ENCODE measurements around the gene PLEKHM1. TPM values are rescaled to one million over a fixed set of nuclear protein-coding genes. Genes with fewer than 3 reads are reported as not detected.

Gene PLEKHM1
- total and polyA plus RNA-seq, 2 of the 13 experiments (the other 11 are each of a cell fraction or from before 2014, with no cell fraction given) = 7.6 to 13.5 TPM

DNA sequence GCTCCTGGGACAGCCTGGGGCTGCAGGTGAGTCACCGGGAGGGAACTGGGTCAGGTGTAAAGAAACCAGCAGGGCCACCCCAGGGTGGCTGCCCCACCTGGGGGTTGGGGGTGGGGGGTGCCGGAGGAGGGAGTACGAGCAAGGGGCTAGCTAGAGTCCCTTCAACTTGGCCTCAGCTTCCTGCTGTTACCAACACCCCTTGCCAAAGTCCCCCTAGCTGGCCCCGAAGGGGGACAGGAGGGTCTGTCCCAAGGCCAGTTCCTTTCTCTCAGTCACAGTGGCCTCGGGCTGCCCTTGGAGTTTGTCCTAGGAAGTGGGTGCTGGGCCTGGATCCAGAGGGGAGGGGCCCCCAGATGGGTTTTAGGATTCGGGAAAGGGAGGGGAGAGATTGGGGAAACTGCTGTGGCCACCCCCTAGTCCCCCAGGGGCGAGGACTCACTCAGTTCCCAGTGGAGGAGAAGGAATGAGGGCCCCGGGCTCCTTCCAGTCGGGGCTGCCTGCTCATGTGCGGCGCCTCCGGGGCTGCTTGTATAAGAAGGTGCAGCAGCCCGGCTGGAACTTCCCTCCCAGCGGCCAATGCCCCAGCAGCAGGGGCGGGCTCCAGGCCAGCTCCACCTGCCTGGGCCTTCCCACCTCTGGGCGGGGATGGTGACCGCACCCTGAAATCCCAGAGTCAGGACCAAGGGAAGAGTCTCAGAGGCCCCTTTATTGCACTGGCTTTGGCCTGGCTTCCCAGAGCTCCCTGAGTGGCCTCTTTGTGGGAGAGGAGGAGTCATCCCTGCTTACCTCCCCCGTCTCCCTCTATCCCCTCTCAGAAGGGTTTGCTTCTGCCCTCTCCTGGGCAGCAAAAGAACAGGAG is 65.2 kb downstream of the PLEKHM1 start (continued):
- TF ChIP-seq THAP9 (CRISPR knock-in tag; IDR thresholded peaks at IDR 0.05; ENCODE audit: borderline replicate concordance) (0 out of 2 replicates have a peak, but pooled peaks have one; percentile 45), SP1 (IDR thresholded peaks at IDR 0.05) (no peak), SP1 (CRISPR knock-in tag; IDR thresholded peaks at IDR 0.05) (peak; percentile 45; the same call in 1 of the 2 replicates), LCORL (IDR thresholded peaks at IDR 0.05) (peak; percentile 68; the same call in 1 of the 2 replicates), LCORL (CRISPR knock-in tag; IDR thresholded peaks at IDR 0.05) (peak; percentile 89), MED1 (CRISPR knock-in tag; IDR thresholded peaks at IDR 0.05) (peak; percentile 32), SCMH1 (CRISPR knock-in tag; IDR thresholded peaks at IDR 0.05; ENCODE audit: borderline replicate concordance) (no peak), ZBTB8A (CRISPR knock-in tag; IDR thresholded peaks at IDR 0.05; ENCODE audit: borderline replicate concordance, low read depth) (no peak), ZNF12 (CRISPR knock-in tag; IDR thresholded peaks at IDR 0.05) (no peak), ZNF232 (CRISPR knock-in tag; IDR thresholded peaks at IDR 0.05; ENCODE audit: borderline replicate concordance) (peak; percentile 73; the same call in 1 of the 2 replicates), ZNF782 (CRISPR knock-in tag; IDR thresholded peaks at IDR 0.05; ENCODE audit: borderline replicate concordance) (peak; percentile 51; the same call in 1 of the 2 replicates), CBX5 (CRISPR knock-in tag; IDR thresholded peaks at IDR 0.05; ENCODE audit: borderline replicate concordance) (peak; percentile 30; the same call in 1 of the 2 replicates), SATB2 (CRISPR knock-in tag; IDR thresholded peaks at IDR 0.05) (no peak), TGIF2 (CRISPR knock-in tag; IDR thresholded peaks at IDR 0.05) (0 out of 2 replicates have a peak, but pooled peaks have one; percentile 16), KLF11 (CRISPR knock-in tag; IDR thresholded peaks at IDR 0.05) (no peak; the same call in 1 of the 2 replicates), ZNF143 (CRISPR knock-in tag; IDR thresholded peaks at IDR 0.05) (no peak; the same call in 1 of the 2 replicates), MTA1 (CRISPR knock-in tag; IDR thresholded peaks at IDR 0.05; ENCODE audit: borderline replicate concordance) (peak; percentile 16; the same call in 1 of the 2 replicates), FOSL1 (CRISPR knock-in tag; IDR thresholded peaks at IDR 0.05; ENCODE audit: borderline replicate concordance) (no peak), ZNF598 (CRISPR knock-in tag; IDR thresholded peaks at IDR 0.05; ENCODE audit: borderline replicate concordance) (0 out of 2 replicates have a peak, but pooled peaks have one; percentile 58), GATAD2A (CRISPR knock-in tag; IDR thresholded peaks at IDR 0.05) (peak; percentile 57)
- TF ChIP-seq, protein P1, sequence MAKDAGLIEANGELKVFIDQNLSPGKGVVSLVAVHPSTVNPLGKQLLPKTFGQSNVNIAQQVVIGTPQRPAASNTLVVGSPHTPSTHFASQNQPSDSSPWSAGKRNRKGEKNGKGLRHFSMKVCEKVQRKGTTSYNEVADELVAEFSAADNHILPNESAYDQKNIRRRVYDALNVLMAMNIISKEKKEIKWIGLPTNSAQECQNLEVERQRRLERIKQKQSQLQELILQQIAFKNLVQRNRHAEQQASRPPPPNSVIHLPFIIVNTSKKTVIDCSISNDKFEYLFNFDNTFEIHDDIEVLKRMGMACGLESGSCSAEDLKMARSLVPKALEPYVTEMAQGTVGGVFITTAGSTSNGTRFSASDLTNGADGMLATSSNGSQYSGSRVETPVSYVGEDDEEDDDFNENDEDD (CRISPR knock-in tag; IDR thresholded peaks at IDR 0.05; ENCODE audit: borderline replicate concordance) = peak; percentile 46; the same call in 1 of the 2 replicates
- TF ChIP-seq, protein P2, sequence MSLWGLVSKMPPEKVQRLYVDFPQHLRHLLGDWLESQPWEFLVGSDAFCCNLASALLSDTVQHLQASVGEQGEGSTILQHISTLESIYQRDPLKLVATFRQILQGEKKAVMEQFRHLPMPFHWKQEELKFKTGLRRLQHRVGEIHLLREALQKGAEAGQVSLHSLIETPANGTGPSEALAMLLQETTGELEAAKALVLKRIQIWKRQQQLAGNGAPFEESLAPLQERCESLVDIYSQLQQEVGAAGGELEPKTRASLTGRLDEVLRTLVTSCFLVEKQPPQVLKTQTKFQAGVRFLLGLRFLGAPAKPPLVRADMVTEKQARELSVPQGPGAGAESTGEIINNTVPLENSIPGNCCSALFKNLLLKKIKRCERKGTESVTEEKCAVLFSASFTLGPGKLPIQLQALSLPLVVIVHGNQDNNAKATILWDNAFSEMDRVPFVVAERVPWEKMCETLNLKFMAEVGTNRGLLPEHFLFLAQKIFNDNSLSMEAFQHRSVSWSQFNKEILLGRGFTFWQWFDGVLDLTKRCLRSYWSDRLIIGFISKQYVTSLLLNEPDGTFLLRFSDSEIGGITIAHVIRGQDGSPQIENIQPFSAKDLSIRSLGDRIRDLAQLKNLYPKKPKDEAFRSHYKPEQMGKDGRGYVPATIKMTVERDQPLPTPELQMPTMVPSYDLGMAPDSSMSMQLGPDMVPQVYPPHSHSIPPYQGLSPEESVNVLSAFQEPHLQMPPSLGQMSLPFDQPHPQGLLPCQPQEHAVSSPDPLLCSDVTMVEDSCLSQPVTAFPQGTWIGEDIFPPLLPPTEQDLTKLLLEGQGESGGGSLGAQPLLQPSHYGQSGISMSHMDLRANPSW (CRISPR knock-in tag; IDR thresholded peaks at IDR 0.05; ENCODE audit: borderline replicate concordance) = 0 out of 2 replicates have a peak, but pooled peaks have one; percentile 54
- TF ChIP-seq, protein P3, sequence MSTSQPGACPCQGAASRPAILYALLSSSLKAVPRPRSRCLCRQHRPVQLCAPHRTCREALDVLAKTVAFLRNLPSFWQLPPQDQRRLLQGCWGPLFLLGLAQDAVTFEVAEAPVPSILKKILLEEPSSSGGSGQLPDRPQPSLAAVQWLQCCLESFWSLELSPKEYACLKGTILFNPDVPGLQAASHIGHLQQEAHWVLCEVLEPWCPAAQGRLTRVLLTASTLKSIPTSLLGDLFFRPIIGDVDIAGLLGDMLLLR (CRISPR knock-in tag; IDR thresholded peaks at IDR 0.05) = no peak
